Activated gamma-delta T cell (primary cell): ENCODE results near the gene IGFBP3.
"Not testable (repeated sequence)": the region's sequence is repeated elsewhere in the genome, so short reads cannot be mapped to it uniquely, and the experiment has no call there.

ENCODE experiments used
- DNase-seq: peaks from one replicate; lab custom pipeline; 2025; lab: John Stamatoyannopoulos, UW
- total RNA-seq, 2 donors: gene quantifications; one replicate each; lab custom pipeline; 2026; lab: John Stamatoyannopoulos, UW

IGFBP3 gene, protein sequence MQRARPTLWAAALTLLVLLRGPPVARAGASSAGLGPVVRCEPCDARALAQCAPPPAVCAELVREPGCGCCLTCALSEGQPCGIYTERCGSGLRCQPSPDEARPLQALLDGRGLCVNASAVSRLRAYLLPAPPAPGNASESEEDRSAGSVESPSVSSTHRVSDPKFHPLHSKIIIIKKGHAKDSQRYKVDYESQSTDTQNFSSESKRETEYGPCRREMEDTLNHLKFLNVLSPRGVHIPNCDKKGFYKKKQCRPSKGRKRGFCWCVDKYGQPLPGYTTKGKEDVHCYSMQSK
- total RNA-seq: 6.6 to 7.5 reads per million in 2 donors

DNA sequence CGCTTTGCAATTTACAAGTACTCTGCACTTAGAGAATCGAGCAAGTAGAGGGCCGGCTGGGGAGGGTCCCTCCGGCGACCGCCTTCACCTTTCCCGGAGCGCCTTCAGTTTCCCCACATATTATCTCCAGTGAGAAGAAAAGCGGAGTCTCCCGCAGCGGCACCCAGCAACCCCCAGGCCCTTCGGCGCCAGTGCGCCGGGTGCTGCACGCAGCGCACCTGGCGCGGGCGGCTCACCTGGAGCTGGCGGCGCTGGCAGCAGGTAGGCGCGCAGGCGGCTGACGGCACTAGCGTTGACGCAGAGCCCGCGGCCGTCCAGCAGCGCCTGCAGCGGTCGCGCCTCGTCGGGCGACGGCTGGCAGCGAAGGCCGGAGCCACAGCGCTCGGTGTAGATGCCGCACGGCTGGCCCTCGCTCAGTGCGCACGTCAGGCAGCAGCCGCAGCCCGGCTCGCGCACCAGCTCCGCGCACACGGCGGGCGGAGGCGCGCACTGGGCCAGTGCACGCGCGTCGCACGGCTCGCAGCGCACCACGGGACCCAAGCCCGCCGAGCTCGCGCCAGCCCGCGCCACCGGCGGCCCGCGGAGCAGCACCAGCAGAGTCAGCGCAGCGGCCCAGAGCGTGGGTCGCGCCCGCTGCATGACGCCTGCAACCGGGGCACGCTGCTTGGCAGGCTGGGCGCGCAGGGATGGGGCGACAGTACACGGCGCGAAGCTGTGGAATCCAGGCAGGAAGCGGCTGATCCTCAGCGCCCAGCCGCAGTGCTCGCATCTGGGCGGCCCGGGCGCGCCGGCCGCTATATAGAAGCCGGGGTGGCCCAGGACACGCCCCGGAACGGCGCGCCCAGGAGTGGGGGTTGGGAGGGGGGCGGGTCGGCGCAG lies at the start of gene IGFBP3:
Gene IGFBP3 (minus strand): TSS at position 771 of the 879 bp plus-strand sequence. CDS start 132 bp downstream, at position 639.
- DNase-seq: no peak

DNA sequence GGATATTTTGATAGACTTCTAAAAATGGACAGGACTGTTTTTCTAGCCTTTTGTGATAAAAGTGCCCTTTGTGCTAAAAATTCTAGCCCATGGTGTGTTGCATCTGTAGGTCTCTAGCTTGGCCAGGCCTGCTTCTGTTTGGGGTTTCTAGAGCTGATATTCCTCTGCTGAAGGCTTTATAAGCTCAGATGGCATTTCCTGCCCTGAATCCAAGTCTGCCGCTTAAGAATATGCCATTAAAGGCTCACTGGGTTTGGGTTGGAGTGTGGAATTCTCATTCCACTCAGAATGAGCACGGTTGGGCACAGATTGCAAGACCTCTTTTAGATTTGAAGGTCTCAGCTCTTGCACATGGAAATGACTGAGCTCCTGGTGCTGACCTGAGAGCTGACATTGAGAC lies 49.4 kb upstream of the IGFBP3 start:
- DNase-seq: no peak

DNA sequence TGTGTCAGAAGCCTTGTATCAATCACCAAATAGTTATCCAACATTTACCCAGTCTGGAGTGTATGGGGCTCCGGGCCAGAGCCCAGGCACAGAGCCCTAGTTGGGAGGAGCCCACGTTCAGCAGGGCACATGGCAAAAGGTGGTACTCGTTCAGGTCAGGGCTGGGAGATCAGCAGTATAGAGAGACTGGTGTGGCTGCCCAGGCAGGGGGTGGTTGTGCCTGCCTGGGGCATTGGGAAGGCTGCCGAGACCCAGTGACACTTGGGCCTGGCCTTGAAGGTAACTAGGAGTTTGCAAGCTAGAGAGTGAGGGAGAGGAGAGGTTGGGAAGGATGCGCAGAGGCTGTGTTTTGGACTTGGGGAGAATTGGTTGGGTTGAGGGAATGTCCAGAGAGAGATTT lies 48.9 kb upstream of the IGFBP3 start:
- DNase-seq: no peak

DNA sequence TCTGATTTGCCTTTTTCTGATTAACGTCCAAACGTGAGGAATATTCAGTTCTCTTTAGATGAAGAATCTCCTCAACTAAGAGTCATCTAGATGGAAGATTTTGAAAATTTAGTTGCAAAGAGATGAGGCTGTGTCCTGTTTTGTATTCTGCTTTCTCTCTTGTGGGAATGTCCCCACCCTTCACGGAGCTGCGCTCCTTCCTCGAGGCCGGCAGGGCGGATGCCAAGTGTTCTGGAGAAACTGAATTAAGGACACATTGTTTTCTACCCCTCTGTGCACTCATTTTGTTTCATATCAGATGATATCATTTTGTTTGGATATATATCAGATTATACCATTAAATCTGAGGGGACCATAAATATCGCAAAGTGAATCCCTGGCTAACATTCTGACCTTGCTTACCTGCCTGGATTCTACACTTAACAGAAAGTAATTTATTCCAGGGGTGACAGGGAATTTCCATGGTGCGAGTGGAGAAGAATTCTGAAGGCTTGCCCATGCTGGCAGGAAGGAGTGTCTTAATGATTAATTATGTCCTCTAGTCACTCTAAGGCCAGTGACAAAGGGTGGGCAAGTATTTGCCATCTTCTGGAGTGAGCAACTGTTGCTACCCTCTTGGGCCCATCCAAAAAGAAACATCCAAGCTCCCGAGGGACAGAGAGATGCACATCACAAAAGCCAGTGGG lies 47.9 kb upstream of the IGFBP3 start:
- no peak for DNase-seq

DNA sequence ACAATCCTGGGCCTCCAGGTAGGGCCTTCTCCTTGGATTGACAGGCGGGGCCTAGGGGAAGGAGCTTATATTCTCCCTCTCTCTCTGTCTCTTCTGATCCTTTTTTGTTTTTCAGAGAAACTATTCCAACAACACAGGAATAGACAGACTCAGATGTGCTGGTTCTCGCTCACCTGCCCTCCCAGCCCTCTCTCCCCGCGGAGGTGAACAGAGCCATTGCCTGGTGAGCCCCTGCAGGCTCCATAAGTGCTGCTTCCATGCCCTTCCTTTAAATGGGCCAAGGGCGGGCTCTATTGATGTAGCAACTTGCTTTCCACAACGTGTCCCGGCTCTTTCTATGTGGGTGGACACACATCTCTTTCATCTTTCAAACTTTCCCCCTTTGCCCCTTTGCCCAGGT lies 47.2 kb upstream of the IGFBP3 start:
- no peak for DNase-seq

DNA sequence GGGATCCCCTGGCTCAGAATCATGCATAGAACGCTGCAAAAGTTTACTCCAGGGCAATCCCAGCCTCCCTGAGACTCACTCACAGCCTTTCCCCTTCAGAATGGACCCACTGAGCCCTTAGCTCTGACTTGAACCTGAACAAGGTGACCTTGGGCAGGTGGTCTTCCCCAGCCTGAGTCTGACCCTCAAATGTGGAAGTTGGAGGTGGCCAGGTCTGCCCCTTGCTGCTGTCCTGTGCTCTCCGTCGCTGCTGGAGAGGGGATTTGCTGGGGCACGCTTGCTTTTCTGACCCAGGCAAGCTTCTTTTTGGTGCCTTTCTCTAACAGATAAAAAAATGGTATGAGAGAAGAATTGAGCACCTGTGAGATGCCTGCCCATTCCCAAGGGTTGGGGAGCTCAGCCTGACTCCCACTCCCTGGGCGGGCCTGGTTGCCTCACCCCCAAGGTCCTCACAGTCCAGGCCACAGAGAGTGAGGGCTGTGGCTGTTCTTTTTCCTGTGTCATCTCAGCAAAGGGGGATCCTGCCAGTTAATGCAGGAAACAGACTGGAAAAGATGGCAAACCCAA lies 46.6 kb upstream of the IGFBP3 start:
- no peak for DNase-seq

DNA sequence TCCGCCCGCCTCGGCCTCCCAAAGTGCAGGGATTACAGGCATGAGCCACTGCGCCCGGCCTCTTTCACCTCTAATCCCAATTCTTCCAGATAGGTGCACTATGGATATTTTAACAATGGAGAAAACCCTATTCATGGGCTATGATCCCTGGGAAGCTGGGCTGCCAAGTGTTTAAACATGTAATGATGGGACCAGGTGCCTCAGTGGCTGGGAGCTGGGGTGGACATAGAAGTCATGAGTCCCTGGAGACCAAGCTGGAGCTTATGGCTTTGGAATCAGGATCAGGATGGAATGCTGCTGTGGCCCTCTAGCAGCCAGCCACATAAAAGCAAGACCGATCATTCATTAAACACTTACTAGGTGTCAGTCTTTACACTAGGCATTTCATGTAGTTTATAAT lies 41.8 kb upstream of the IGFBP3 start:
- no peak for DNase-seq

DNA sequence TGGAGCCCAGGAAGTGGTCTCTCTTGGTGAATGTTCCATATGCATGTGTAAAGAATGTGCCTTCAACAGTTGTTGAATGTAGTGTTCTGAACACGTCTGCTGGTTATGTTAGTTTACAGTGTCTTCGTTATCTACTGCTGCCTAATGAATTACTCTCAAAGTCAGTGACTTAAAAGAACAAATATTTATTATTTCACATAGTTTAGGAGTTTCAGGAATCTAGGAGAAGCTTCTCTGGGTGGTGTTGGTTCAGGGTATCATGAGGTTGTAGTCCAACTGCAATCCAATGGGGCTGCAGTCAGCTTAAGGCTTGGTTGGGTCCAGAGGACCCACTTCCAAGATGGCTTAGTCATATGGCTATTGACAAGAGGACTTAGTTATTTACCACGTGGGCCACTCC lies 36.6 kb upstream of the IGFBP3 start:
- DNase-seq: no peak

DNA sequence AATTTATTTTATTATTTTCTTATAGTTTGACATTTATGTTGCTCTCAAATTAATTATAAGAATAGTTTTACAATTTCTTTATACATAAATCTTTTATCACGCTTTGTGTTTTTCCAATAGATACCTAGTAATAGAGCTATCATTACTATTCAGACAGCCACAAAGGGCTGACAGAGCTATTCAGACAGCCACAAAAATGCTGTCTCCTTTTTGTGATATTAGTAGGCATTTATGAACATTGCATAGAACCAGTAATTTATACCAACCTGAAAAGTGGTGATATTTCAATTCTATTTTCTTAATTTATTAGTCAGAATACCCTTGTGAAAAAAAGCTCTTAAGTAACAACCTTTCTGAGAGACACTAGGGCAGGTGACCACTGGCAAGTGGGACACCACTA lies 34.2 kb upstream of the IGFBP3 start:
- DNase-seq: no peak

DNA sequence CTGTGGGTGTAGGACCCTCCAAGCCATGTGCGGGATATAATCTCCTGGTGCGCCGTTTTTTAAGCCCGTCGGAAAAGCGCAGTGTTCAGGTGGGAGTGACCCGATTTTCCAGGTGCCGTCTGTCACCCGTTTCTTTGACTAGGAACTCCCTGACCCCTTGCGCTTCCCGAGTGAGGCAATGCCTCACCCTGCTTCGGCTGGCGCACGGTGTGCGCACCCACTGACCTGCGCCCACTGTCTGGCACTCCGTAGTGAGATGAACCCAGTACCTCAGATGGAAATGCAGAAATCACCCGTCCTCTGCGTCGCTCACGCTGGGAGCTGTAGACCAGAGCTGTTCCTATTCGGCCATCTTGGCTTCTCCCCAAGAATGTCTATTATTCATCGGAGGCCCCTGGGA lies 32.0 kb upstream of the IGFBP3 start:
- not testable (repeated sequence) for DNase-seq

DNA sequence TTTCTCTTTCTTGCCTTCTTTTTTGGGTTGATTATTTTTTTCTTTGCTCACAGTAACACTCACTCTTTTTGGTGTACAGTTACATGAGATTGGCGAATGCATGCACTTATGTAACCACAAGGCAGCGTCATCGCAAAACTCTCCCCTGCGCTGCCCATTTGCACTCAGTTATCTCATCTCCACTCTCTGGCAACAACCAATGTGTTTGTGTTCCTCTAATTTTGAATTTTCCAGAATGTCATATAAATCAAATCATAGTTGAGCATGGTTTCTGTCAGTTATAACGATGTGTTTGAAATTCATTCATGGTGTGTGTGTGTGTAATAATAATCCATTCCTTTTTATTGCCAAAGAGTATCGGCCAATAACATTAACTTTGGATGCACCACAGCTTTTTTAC lies 23.0 kb upstream of the IGFBP3 start:
- DNase-seq: no peak

DNA sequence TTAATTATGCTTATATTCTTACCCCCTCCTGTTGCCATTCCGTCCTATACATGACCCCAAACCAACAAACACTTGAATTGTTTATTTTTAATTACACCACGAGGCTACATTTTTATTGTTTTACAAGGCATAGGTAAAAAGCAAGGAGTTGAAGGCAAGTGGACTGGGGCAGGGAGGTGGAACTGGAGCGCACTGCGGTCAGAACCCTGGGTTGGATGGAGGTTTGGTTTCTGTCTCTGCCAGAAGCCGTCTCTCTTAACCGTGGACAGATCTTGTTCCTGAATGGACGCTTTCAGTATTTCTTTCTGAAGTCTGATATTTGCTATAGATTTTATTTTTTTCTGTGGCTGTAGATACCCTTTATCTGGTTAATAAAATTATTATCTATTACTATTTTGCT lies 19.9 kb upstream of the IGFBP3 start:
- DNase-seq: no peak

DNA sequence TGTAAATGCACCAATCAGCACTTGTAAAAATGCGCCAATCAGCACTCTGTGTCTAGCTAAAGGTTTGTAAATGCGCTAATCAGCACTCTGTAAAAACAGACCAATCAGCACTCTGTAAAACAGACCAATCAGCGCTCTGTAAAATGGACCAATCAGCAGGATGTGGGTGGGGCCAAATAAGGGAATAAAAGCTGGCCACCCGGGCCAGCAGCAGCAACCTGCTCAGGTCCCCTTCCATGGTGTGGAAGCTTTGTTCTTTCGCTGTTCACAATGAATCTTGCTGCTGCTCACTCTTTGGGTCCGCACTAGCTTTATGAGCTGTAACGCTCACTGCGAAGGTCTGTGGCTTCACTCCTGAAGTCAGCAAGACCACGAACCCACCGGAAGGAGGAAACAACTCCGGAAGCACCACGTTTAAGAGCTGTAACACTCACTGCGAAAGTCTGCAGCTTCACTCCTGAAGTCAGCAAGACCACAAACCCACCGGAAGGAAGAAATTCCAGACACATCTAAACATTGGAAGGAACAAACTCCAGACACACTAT lies 19.2 kb upstream of the IGFBP3 start:
- not testable (repeated sequence) for DNase-seq

DNA sequence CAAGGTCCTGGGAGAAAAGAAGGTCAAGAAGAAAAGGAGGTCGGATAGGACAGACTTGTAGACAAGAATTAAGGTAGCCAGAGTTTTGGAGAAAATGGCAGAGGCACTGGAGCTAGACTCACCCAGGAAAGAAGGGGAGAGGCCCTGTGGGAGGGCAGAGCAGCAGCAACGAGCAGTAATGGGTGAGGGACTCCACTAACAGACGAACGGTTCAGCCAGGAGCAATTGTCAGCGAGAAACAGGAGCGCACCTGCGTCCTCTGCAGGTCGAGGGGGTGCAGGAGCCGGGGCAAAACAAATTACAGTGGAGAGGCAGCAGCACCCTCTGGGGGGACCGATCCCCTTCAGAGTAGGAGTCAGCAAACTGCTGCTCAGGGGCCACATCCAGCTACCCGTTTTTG lies 18.5 kb upstream of the IGFBP3 start:
- no peak for DNase-seq

DNA sequence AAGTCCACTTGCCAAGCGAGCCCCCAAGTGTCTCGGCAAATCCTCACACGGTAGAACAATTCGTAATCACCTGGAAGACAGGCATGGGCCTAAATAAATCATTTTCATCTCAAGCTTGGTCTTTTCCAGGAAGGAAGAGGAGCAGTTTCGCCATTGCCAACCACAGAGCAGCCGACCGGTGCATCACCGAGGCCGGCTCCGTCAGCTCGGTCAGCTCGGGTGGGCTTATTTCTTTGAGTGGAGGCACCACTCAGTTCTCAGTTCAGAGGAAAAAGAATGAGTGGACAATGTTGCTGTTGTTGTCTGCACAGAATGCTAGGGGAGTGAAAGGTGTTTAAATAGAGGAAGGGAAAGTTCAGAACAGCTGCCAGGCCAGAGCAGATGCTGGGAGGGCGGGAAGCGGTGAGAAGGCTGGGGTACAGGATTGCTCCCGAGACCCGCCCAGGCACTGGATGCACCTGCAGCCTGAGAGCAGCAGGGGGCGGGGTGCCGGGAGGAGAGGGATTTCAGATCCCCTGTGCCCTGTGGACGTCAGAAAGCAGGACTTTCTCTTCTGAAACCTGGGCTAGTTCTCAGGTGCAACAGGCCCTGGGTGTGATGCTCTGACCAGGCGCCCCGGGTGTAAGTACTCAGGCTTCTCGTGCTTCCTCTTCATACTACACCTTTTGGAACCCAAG lies 17.7 kb upstream of the IGFBP3 start:
- no peak for DNase-seq

DNA sequence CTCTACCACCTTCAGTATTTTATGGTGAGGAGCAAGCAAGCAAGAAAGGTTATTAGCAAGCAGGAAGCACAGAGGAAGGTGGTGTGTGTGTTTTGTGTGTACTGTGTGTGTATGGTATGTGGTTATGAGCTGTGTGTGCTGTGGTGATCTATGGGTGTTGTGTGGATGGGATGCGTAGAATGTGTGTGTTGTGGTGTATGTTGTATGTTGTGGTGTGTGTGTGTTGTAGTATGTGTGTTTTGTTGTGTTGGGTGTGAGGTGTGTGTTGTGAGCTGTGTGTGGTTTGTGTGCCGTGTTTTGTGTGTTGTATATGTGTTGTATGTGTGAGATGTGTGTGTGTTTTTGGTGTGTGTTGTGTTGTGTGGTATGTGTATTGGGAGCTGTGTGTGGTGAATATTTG lies 16.8 kb upstream of the IGFBP3 start:
- no peak for DNase-seq

DNA sequence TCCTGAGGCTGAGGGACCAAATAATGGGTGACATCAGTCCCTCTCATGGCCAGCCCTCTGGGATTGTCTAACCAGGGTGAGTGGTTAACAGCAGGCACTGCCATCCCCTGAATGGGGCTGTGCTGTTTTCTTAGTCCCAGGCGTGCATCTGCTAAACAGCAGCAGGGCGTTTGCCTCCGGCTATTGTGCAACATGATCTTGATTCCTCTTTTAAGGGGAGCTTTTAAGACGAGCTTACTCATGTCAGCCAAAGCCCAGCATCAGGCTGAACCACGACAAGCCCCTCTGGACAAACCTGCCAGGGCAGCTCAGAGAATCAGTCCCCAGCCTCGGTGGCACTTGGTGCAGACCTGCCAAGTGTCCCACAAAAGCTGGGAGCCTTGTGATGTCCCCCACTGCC lies 16.2 kb upstream of the IGFBP3 start:
- DNase-seq: no peak

DNA sequence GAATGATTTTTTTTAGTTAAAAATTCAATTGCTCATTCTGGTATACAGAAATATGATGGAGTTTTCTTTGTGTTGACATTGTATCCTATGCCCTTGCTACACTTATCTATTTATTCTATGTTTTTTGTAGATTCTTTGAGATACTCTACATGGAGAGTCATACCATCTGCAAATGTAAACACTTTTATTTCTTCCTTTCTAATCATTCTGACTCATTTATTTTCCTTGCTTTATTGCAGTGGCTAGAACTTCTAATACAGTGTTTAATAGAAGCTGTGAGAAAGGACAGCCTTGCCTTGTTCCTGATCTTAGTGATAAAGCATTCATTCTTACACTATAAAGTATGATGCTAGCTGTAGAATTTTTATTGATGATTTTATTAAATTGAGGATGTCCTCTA lies 9.9 kb upstream of the IGFBP3 start:
- DNase-seq: no peak

DNA sequence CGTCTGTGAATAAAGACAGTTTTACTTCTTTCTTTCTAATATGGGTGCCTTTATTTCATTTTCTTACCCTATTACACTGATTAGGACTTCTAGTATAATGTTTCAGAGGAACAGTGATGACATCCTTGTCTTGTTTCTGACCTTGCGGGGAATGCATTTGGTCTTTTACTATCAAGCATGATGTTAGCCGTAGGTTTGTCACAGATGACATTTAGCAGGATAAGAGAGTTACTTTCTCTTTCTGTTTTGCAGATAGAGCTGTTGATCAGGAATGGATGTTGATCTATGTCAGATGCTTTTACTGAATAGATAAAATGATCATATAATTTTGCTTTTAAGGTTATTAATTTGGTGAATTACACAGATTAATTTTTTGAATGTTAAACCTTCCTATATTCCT lies 6.6 kb upstream of the IGFBP3 start:
- DNase-seq: no peak

DNA sequence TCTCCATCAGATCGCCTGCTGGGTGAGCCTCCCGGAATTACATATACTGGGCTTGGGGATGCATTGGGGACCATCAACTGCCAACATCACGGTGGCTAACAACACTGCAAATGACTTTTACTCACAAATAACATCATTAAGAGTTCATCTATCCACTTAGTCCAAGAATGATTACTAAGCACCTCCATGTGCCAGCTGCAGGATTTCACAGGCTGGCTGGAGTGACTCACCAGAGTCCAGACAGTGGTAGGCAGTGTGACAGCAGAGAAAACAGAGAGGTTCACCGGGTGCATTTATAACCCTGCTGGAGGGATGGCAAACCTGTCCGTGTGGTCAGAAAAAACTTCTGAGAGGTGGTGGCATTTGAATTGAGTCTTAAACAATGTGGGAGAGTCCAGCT lies 3.2 kb upstream of the IGFBP3 start:
- DNase-seq: no peak

DNA sequence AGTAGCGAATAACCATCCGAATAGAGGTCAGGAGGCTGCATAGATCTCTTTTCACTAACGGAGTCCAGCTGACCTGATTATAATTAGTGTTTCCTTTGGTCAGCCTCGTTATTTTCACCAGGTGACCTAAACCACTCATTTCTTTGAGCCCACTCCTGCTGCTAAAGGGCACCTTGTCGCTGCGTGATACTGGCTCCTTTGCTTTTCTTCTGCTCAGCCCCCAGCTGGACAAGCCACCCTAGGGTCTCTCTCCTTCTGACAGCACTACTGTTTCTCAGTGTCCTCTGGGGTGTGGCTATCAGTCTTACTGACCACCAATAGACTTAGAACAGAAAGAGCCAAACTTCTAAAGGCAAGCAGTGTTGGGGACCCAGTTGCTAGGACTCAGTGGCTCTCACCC lies 2.7 kb upstream of the IGFBP3 start:
- DNase-seq: no peak

DNA sequence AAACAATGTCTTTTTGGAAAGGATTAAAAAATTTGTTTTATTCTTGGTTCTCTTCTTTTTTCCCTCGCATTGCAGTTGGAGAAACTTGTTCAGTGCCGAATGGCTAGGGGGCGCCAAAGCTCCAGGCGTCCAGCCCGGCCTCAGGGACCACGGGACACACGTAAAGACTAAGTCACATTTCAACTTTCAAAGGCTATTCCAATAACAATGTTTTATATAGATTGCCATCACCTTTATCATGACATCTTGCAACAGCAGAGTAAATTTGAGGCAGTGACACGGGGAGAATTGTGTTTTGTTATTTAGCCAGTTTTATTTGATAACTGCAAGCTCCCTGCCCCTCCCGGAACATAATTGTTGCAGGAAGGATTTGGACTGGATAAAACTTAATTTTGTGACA lies 2.2 kb upstream of the IGFBP3 start:
- DNase-seq: no peak
